Hair follicle dermal papilla cell (primary cell): Measurements from ENCODE around the gene FCER1A. TPM values are rescaled to one million over a fixed set of nuclear protein-coding genes. Genes with fewer than 3 reads are reported as not detected.

Source experiments
- total RNA-seq: library from RNA; depleted of rRNA; stranded (reverse); fragments of >200 nt; gene quantifications from 2 replicates; pipeline ENCODE4 v1.2.3, GENCODE V29; 2012

Gene FCER1A
- not detected in 2 replicates for total RNA-seq

GRCh38 chr1:159302095-159302494 is at the start of gene FCER1A:
TSS of gene FCER1A (plus strand) at chr1:159302336. CDS start at chr1:159302365, 29 bp downstream.

Other genes starting within 250 kb of the FCER1A start
- not detected in 2 replicates for gene AIM2, start 225.6 kb upstream of the FCER1A start, total RNA-seq
- 0.12 and 0.49 TPM in 2 replicates for gene CADM3, start 130.7 kb upstream of the FCER1A start, total RNA-seq
- gene ACKR1, start 97.5 kb upstream of the FCER1A start, total RNA-seq = not detected in 2 replicates
- gene OR10J4, start 129.9 kb downstream of the FCER1A start, total RNA-seq = not detected in 2 replicates
- not detected in 2 replicates for gene OR10J1, start 137.4 kb downstream of the FCER1A start, total RNA-seq
- gene OR10J5, start 233.7 kb downstream of the FCER1A start, total RNA-seq = not detected in 2 replicates